Kidney capillary endothelial cell (primary cell): ENCODE data around the gene ATP8A2.

Experiments used
- DNase-seq: peaks from one replicate; pipeline ENCODE4 v3.0.0-alpha.2; 2018; ENCODE audit warnings: low spot score

ATP8A2 gene

DNA sequence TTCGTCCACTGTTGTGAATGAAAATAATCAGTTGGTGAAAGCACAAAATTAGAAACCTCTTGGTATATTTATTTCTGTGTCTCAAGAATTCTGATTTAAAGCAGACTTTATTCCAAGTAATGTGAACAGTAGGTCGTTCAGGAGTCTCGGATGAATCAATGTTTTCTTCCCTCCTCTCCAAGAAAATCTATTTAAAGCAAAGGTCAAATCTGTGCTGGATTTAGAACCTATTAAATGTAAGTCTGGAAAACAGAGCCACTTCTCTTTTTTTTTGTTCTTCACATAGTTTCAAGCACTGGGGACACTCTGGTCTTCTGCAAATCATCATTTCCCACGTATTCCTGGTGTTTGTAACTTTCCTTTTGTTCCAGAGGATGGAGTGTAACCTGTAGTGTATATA lies 312.7 kb downstream of the ATP8A2 start:
- DNase-seq: no peak

DNA sequence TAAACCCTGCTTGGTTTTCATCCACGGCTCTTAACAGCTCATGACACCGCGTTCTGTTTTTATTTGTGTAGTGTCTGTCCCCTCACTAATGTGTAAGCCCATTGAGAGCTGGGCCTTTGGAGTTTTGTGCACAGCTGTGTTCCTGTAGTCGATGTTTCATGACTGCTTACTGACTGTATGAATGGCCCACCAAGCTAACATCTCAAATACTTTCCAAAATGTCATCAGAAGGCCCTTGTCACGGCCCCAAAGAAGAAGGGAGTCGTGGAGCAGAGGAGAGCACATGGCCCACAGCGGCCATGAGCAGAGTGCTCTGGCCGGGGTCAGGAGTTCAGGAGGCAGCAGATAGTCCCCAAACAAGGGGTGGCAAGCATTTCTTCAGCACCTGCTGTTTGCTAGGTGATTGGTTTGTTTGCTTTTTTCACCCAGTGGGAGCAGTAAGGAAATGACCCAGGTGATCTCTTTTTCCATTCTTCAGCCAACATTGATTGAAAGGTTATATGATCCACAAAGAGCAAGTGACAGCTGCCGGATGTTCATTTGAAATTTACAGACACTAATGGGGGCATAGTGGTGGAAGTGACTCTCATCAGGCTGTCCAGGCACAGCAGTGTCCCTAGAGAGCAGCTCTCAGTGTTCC lies 315.2 kb downstream of the ATP8A2 start:
- no peak for DNase-seq

DNA sequence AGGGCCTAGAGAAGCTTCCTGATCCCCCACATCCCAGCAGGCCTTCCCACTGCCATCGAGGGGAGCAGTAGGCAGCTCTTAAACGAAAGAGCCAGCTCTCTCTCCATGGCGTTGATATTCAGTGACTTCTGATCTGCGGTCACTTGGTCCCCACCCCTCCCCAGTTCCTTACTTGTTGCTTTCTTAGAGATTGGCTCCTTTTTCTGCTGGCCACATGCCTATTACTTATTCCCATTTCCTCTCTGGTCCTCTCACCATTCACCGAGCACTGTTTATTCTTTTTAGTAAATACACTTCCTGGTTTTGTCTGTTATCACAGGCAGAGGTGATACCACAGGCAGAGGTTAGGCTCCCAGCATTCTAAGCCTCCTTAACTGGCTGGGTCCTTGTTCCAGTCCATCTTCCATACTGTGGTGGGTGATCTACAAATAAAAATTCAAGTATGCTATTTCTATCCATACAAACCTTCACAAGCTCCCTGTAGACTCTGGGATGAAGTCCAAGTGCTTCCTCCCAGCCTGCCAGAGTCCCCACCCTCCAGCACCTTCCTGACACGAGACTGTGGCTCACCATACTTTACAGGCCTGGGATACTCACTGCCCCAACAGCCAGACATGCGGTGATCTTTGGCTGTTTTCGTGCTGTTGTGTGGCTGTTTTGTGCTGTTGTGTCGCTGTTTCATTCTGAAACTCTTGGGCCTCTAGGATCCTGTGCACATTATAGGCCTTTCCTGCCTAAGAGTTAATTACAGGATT lies 315.9 kb downstream of the ATP8A2 start:
- DNase-seq: no peak

DNA sequence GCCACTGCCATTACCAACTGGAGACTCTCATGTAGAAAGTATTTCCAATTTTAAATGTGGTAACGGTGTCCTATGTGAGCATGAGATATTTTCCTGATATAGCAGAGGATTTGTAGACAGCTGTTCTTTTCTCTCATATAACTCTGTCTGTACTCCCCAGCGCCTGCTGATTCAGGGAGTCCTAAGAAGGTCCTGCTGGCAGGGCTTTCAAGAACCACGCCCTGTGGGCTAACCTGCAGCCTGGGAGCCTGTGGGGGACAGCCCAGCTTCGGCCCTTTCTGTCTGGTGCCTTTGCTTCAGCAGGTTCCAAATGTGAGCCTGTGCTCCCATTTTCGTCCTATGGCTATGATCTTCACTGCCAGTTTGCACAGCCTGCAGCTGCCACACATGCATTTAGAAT lies 316.8 kb downstream of the ATP8A2 start:
- no peak for DNase-seq

DNA sequence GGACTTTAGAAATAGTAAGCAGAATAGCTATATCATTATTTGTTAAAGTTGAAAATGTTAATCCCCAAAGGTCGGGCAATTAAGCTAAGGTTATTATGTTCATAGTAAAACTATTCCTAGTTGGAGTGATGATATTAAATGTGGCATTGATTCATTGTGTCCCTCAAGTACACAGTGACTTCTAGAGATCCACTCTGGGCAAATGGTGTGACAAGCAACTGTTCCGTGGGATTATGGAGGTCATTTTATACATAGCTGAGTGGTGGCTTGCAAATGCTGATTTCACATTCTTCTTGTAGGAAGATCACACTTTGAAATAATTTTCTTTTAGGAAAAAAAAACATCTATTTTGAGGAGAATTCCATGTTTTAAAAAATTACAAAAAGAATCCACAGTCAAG lies 317.8 kb downstream of the ATP8A2 start:
- no peak for DNase-seq

DNA sequence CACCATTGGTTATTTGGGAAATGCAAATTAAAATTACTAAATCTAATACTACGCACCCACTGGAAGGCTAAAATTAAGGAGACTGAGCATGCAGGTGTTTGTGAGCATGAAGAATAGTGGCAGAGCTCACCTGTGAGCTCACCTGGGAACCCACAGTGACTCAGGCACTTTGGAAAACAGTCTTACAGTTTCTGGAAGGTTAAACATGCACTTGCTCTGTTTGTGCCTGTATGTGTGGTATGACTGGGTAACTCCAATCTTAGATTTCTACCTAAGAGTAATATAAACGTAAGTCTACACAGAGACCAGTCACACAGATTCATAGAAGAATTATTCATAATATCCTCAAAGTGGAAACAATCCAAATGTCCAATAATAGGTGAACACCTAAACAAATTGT lies 318.8 kb downstream of the ATP8A2 start:
- DNase-seq: no peak

DNA sequence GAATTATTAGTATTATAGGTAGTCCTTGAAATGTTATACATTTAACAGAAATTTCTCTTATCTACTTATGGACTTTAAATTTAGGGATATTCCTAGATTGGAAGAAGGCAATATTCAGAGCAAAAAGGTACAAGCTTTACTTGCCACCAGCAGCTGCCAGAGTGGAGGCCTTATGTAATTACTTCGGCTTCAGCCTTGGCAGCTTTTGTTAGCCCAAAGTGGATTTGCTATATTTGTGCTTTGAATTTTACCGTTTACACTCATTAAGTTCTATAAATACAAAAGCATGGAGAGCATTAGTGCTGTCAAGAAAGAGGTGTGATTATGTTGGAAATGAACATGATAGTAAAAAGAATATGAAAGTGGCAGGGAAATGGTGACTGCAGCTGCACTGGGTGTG lies 319.9 kb downstream of the ATP8A2 start:
- no peak for DNase-seq

DNA sequence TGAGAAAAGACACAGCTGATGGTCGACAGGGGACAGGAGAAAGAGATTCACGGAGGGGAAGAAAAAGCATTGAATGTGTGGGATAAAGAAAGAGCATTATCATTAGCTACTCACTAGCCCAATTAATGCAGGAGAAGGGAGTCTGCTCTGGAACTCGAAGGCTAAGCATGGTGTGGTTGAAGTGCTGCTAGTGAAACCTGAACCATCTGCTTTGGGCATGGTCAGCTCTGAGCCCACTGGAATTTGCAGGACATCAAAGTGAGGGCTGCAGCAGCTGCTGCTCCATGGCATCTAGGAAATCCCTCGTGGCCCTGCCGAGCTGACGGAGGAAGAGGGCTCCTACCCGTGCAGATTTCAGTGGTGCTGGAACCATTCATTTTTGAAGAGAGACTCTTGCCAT lies 320.3 kb downstream of the ATP8A2 start:
- no peak for DNase-seq

DNA sequence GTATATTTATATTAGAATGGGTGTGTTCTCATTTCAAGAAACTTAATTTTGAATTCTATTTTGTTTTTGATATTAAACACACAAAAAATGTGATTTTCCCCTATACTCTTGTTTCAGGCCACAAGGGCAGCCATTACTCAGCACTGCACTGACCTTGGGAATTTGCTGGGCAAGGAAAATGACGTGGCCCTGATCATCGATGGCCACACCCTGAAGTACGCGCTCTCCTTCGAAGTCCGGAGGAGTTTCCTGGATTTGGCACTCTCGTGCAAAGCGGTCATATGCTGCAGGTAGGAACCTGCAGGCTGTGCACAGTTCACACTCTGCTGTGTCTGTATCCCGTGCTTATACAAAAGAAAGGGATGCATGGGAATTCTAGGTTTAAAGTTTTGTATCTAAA lies 327.3 kb downstream of the ATP8A2 start:
- DNase-seq: no peak

DNA sequence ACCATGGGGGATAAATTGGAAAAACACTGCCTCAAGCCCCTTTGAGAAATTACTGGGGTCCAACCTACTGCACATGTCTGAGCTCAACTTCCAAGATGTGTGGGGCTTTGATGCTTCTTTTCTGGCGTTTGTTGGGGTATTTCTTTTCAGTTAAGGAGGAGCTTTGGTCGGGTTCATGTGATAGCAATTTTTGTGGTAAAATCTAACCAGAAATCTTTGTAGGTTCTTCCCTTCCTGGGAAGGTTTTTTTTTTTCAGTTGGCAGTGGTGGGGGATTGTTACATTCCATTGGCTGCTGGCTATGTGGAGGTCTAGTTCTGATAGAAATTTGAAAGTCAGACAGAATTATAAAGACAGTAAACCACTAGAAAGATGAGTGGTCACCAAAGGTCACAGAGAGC lies 327.8 kb downstream of the ATP8A2 start:
- DNase-seq: no peak

DNA sequence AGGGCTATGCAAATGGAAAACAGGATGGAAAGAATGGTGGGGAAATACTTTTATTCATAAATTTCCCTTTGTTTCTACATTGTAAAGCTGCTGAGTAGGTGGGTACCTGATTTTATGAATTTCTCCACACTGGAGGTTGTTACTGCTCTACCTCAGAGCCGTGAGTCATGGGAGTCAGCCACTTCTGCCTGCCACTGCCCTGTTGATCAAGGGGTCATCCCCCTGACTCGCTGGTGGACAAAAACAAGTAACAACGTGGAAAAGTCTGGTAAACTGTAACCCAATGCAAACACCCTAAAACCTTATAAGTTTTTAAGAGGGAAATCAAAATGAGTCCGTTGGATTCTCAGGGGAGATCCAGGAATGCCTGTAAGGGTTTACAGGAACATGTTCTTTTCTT lies 329.5 kb downstream of the ATP8A2 start:
- DNase-seq: no peak

DNA sequence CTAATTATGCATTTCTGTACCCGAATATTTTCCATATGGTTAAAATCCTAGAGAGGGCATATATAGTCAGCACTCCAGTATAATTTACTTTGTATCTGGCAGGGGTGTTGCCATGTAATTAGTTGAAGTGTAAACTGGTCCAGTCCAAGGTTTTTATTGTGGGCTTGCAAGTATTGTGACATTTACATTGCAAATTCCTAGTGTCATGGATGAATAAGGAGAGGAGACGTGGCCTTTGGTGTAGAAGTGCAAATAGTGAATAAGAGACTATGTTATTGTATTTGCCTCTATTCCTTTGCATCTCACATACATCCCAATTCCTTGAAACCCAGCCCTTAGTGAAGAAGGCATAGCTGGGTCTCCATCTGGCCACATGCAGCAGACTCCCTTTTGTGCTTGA lies 330.6 kb downstream of the ATP8A2 start:
- DNase-seq: no peak

DNA sequence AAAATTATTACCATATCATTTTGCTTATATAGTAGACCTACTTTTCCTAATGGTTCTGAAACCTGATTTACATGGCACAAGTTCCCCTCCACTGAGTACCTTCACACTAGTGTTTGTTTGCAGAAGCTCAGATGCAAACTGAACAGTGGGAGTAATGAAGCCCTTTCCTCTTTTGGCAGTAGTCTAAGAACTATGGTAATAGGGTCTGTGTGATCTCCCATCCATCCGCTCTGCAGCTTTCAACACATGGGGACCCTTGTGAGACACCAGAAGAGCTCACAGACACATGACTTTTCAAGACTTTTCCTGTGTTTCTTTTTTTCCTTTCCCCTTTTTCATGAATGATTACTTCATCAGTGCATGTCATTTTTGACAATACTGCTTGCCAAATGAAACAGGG lies 336.0 kb downstream of the ATP8A2 start:
- no peak for DNase-seq

DNA sequence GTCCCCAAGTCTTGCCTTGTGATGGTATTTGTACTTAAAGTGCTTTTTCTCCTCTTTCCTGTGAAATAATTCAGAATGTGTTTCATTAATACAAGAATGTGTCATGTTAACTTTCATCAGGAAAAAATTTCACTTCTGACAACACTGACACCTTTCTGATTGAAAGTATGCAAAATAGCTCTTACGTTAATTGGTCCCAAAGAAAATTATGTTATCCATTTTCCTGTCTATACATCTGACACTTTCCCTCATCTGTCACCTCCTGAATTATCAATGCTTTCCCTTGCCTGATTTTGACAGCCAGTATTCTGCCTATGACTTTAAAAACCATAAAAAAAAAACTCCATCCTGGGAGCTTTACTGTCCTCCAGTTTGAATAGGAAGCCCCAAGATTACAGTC lies 336.5 kb downstream of the ATP8A2 start:
- DNase-seq: no peak

DNA sequence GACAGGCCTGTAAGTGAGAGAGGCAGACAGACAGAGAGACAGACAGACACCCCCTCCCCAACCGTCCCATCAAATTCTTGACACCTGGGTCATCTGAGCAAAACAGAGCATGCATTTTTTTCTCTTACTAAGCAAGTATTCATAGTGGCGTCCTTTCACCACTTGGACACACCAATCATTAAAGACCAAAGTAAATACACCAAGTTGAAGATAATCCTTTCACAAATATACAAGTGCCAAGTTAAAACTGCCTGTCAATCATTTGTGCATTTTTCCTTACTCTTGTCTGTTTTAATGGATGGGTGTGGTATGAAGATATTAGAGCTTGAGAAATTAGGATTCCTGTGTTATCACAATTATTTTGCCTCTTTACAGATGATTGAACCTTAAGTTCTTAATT lies 337.3 kb downstream of the ATP8A2 start:
- DNase-seq: no peak

DNA sequence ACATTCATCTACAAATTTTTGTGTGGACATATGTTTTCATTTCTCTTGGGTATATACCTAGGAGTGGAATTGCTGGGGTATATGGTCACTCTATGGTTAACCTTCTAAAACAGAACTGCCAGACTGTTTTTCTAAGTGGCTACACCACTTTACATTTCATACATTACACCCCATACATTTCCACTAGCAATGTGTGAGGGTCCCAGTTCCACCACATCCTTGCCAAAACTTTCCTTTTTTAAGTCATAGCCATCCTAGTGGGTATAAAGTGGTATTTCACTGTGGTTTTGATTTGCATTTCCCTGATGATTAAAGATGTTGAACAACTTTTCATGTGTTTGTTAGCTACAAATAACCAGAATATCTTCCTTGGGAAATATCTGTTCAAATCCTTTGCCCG lies 344.0 kb downstream of the ATP8A2 start:
- DNase-seq: no peak

DNA sequence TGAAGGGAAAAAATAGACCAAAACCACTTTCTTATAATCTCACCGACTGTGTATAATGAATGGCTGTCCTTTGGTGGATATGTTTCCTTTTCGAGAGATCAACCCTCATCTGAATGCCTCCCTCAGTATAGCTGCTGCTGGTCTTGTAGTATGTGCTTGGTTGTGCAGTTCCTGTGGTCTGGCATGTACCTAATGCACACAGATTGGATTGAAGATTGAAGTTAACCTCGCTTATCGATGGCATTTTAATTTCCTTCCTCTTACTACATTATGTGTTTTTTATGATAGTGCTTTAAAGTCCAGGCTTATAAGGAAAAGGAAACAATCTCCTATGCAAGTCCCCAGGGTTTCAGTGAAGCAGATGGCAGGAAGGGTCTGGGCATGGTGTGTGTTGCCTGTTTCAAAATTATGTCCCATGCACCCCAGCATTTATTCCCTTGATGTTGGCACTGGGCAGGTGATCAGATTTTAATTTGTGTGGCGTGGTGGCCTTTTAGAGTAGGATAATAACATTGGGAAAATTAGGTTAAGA lies 346.0 kb downstream of the ATP8A2 start:
- no peak for DNase-seq

DNA sequence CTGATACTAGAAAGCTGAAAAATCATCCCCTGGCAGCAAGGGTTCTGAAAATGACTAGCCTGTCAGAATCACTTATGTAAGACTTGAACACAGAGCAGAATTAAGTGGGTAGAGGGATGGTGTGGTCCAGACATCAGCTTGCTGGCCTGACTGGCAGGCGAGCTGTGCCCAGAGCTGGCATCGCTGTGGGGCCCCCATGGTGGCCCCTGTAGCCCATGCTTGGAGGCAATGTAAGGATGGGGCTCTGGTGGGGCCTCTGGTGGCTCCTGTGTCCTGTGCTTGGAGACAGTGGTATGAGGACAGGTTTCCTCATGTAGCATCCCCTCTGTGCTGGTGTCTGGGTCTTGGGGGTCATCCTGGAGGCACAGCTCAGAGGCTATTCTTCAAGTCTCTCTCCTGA lies 347.9 kb downstream of the ATP8A2 start:
- DNase-seq: no peak

DNA sequence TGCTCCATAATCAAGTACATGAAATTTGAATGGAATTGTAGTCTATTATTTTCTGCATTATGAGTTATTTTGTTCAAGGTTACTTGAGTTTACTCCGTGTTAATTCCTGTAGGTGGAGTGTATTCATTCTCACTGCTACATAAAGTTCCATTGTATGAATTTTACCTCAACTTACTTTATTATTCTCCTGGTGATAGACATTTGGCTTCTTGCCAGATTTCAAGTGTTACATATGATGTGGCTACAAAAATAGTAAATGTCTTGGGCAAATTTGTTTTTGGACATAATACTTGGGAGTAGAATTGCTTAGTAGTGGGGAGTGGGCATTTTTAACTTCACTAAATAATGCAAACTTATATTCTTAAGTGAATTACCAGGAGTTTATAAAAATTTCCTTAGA lies 351.1 kb downstream of the ATP8A2 start:
- DNase-seq: no peak

DNA sequence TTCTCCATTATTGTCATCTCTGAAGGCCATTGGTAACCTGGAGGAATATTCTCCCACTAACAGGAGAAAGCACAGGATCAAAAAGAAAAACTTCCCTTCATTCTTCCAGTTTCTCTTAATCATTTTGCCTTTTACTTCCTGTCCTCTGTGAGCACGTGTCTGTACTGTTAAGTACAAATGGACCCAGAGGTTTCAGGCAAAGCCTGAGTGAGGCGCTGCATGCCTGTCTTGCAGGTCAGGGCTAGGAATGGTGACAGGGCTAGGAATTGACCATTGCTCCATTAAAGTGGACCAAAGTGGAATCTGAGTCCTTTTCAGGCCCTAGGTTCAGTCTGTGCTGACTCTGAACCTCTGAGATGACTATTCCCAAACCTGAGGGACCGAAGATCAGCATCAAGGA lies 353.3 kb downstream of the ATP8A2 start:
- no peak for DNase-seq

DNA sequence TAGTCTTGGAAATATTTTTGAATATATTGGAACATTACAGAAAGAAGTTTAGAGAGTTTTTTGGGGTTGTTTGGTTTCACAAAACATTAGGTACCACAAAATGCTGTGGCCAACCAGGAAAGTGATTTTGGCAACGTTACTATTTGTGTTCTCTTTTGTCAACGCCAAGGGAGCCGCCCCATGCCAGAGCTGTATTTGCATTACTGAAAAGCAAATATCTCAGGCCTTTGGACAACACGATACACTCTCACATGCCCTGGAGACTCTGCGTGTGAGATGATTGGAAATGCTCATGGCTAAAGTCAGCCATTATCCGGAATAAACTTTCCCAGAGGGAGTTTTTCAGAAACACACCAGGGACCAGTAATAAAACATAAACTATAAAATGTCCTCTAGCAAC lies 355.5 kb downstream of the ATP8A2 start:
- DNase-seq: no peak

DNA sequence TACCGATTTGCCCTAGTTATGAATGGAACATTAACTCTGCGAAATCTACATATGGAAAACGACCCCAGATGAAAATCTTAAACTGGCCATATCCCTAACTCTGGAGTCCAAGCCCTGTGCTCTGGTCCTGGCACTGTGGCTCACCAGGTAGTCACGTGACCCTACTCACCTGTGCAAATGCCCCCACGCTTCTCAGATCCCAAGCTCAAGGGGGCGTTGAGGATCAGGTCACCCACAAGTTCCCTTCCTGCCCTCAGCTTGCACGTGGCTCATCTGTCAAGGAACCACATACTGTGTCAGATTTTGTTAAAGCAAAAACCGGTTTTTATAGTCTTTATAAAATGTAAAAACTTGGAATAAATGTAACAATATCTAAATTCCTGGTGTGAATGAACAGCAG lies 356.0 kb downstream of the ATP8A2 start:
- DNase-seq: no peak

DNA sequence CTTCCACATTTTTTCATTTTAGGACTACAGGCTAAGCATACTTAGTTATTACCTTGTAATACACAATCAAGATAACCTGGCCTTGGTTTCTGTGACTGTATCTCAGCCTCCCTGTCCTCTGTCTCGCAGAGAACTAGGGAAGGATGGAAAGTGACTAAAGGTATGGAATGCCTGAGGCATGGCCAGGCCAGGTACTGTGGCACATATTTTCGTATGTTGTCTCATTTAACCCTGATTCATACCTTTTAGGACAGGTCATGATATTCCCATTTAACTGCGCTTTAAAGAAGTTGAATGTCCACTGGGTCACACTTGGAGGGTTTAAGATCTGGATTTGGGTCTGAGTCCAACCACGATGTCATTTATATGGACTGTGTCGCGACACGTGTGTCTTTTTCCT lies 357.4 kb downstream of the ATP8A2 start:
- DNase-seq: no peak

DNA sequence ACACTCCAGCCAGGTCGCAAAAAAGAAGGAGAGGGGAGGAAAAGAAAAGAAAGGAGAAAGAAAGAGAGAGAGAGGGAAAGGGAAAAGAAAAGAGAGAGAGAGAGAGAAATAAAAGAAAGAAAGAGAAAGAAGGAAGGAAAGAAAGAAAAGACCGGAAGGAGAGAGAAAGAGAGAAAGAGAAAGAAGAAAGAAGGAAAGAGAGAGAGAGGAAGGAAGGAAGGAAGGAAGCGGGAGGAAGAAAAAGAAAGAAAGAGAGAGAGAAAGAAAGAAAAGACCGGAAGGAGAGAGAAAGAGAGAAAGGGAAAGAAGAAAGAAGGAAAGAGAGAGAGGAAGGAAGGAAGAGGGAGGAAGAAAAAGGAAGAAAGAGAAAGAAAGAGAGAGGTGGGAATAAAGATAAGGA lies 359.3 kb downstream of the ATP8A2 start:
- no peak for DNase-seq
